Measurements from ENCODE around the gene DDX54.

The DDX54 gene

GRCh38 chr12:113197518-113198077 lies 12.3 kb upstream of the DDX54 start:
- TF ChIP-seq, protein P1, sequence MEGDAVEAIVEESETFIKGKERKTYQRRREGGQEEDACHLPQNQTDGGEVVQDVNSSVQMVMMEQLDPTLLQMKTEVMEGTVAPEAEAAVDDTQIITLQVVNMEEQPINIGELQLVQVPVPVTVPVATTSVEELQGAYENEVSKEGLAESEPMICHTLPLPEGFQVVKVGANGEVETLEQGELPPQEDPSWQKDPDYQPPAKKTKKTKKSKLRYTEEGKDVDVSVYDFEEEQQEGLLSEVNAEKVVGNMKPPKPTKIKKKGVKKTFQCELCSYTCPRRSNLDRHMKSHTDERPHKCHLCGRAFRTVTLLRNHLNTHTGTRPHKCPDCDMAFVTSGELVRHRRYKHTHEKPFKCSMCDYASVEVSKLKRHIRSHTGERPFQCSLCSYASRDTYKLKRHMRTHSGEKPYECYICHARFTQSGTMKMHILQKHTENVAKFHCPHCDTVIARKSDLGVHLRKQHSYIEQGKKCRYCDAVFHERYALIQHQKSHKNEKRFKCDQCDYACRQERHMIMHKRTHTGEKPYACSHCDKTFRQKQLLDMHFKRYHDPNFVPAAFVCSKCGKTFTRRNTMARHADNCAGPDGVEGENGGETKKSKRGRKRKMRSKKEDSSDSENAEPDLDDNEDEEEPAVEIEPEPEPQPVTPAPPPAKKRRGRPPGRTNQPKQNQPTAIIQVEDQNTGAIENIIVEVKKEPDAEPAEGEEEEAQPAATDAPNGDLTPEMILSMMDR (IDR thresholded peaks at IDR 0.05; ENCODE audit: borderline replicate concordance, control extremely low read depth, extremely low read depth, insufficient read depth, missing control alignments): no peak
- DNase-seq (ENCODE audit: low spot score): peak; percentile 15
- in situ Hi-C loops (cut with MboI; ENCODE audit: low sequenced_read_pairs, unreplicated experiment): loop anchor here (10.0 to 25.0 kb wide), 2 partner anchors 227 to 715 kb away; partner anchors contain the start of gene SDSL

DNA sequence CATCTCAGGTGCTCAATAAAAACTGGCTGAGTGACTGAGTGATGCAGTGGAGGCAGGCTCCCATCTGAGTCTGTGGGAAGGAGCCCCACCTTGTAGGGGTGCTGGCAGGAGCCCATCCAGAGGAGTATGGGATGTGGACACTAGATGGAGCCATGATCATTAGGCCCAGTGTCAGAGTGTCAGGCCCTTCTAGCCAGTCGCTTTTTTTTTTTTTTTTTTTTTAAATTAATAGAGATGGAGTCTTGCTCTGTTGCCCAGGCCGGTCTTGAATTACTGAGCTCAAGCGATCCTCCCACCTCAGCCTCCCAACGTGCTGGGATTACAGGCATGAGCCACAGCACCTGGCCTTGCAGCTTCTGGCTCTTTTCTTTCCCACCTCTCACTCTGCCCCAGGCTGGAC lies 11.7 kb upstream of the DDX54 start:
- TF ChIP-seq, protein P1 (IDR thresholded peaks at IDR 0.05; ENCODE audit: borderline replicate concordance, control extremely low read depth, extremely low read depth, insufficient read depth, missing control alignments): peak; percentile 61
- peak; percentile 90 for DNase-seq (ENCODE audit: low spot score)
- in situ Hi-C loops (cut with MboI; ENCODE audit: low sequenced_read_pairs, unreplicated experiment): loop anchor here (10.0 to 25.0 kb wide), 2 partner anchors 228 to 715 kb away; partner anchors contain the start of gene SDSL

DNA sequence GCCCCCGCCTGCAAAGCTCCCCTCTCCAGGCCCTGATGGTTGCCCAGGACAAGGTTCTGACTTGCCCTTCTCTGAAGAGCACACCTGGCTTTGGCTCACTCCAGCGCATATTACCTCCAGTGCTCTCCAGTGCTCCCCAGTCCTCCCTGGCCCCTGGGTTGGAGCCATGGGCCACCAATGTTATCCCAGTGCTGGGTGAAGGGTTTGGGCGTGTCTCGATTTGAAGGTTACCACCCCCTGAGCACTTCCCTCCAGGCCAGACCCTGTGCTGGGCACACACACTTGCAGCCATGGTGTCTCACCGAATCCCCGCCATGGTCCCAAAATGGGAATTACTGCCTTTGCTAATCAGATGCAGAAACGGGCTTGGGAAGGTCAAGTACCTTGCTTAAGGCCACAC lies 11.3 kb upstream of the DDX54 start:
- in situ Hi-C loops (cut with MboI; ENCODE audit: low sequenced_read_pairs, unreplicated experiment): loop anchor here (10.0 to 25.0 kb wide), 2 partner anchors 228 to 716 kb away; partner anchors contain the start of gene SDSL
- TF ChIP-seq, protein P1 (IDR thresholded peaks at IDR 0.05; ENCODE audit: borderline replicate concordance, control extremely low read depth, extremely low read depth, insufficient read depth, missing control alignments): no peak
- DNase-seq (ENCODE audit: low spot score): peak; percentile 11

DNA sequence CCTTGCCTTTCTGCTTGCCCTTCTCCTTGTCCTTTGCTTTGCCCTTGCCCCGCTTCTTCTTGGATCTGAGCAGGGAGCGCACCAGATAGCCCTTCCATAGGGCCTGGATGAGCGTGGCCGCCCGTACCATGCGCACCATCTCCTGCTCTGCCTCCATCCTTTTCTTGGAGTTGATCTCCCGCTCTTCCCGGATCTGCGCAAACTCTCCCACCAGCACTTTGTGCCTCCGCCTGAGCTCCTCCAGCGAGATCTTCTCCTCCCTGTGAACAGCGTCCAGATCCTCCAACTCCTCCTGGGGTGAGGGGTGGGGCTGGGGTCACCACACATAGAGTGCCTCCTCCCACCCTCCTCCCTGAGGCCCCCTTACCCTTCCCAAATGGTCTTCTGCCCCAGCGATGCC lies 10.3 kb upstream of the DDX54 start:
- DNase-seq (ENCODE audit: low spot score): peak; percentile 11
- in situ Hi-C loops (cut with MboI; ENCODE audit: low sequenced_read_pairs, unreplicated experiment): loop anchor here (10.0 to 25.0 kb wide), 2 partner anchors 229 to 717 kb away; partner anchors contain the start of gene SDSL
- TF ChIP-seq, protein P1 (IDR thresholded peaks at IDR 0.05; ENCODE audit: borderline replicate concordance, control extremely low read depth, extremely low read depth, insufficient read depth, missing control alignments): no peak

DNA sequence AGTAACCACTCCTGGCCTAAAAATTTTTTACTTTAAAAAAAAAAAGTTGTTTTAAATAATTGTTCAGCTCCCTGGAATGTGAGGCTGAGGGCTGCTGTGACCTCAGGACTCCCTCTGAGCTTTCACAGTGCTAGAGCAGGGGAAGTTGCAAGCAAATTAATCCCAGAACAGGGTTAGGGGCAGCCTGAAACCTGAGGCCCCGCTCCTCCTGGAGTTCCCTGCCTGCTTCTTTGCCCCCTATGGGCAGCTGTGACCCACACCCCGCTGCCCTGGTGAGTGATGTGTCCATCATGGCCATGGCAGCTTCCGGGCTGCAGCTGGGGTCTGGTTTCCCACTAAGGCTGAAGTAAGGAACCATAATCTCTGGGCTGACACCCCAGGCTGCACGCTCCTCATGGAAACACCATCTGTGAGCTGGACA lies 9.7 kb upstream of the DDX54 start:
- no peak for DNase-seq (ENCODE audit: low spot score)
- in situ Hi-C loops (cut with MboI; ENCODE audit: low sequenced_read_pairs, unreplicated experiment): loop anchor here (10.0 to 25.0 kb wide), 2 partner anchors 230 to 717 kb away; partner anchors contain the start of gene SDSL
- TF ChIP-seq, protein P1 (IDR thresholded peaks at IDR 0.05; ENCODE audit: borderline replicate concordance, control extremely low read depth, extremely low read depth, insufficient read depth, missing control alignments): no peak

- no peak for DNase-seq (ENCODE audit: low spot score)
- TF ChIP-seq, protein P1 (IDR thresholded peaks at IDR 0.05; ENCODE audit: borderline replicate concordance, control extremely low read depth, extremely low read depth, insufficient read depth, missing control alignments): no peak
- in situ Hi-C loops (cut with MboI; ENCODE audit: low sequenced_read_pairs, unreplicated experiment): loop anchor here (10.0 to 25.0 kb wide), 2 partner anchors 234 to 721 kb away; partner anchors contain the start of gene SDSL
These were observed 5.9 kb upstream of the DDX54 start for GRCh38 chr12:113191227-113191626.
